HepG2 (cell line): Measurements from ENCODE around the gene DPH7. TPM values are rescaled to one million over a fixed set of nuclear protein-coding genes. Genes with fewer than 3 reads are reported as not detected.

Experiments used
- ATAC-seq: fragments of 200-7000 bp; cut with Tn5 transposase; 3 replicates; pipeline ENCODE4 v1.9.1; 2020; ENCODE audit warnings: mild to moderate bottlenecking, moderate library complexity
- BruUV-seq: library from RNA; stranded (reverse); fragments of 400-500 nt; replicated peaks from 2 replicates; lab custom pipeline; 2021; lab: Mats Ljungman, UMichigan
- CTCF ChIA-PET: fragments of 300-600 bp; formaldehyde crosslinking; extraction: SDS; loops from one replicate; lab custom pipeline; 2021; ENCODE audit warnings: low total read pairs, inconsistent platforms, low intra/inter-chr PET ratio; lab: Yijun Ruan, JAX
- POLR2A ChIA-PET: fragments of 350-600 bp; sonication (Branson Sonifier 250); formaldehyde crosslinking; loops from one replicate; lab custom pipeline; 2020; ENCODE audit warnings: antibody characterized with exemption, inconsistent platforms; lab: Yijun Ruan, JAX
- DNase-seq: peaks from one replicate; pipeline ENCODE4 v3.0.0-alpha.2; 2015; ENCODE audit warnings: low spot score
- FAIRE-seq: peaks from 3 replicates; lab custom pipeline; 2011; peaks lifted over from hg19 to GRCh38; lab: Jason Lieb, UNC
- H2AFZ ChIP-seq: one replicate; pipeline ENCODE4 v1.6.1; 2011; ENCODE audit warnings: low read length, inconsistent platforms
- H3K27ac ChIP-seq: fragments of 300-600 bp; 3 replicates; pipeline ENCODE4 v1.8.0; 2011; ENCODE audit warnings: mixed run types, mild to moderate bottlenecking, mixed read lengths, low read length, inconsistent platforms; ENCODE audit not compliant: insufficient read depth; ENCODE audit errors: extremely low read length
- H3K27me3 ChIP-seq, 2 experiments: fragments of 200-600 bp in 1 of 2; 2 replicates in 1 of 2; 3 replicates in 1 of 2; pipeline versions ENCODE4 v1.6.0 to v1.8.0; 2011; ENCODE audit warnings: low read length in 2 of 2, mild to moderate bottlenecking in 2 of 2, moderate library complexity in 2 of 2, inconsistent platforms in 1 of 2; ENCODE audit not compliant: insufficient read depth in 2 of 2, control insufficient read depth in 1 of 2
- H3K36me3 ChIP-seq, 2 experiments: fragments of 200-600 bp in 1 of 2; replicated peaks in 1 of 2; 2 replicates in 1 of 2; 3 replicates in 1 of 2; pipeline versions ENCODE4 v1.5.1 to v1.8.0; 2011; ENCODE audit warnings: low read length in 2 of 2, inconsistent platforms in 1 of 2; ENCODE audit not compliant: insufficient read depth in 2 of 2, control insufficient read depth in 1 of 2
- H3K4me1 ChIP-seq: 2 replicates; pipeline ENCODE4 v1.5.1; 2012; ENCODE audit warnings: low read length, inconsistent platforms; ENCODE audit not compliant: insufficient read depth
- H3K4me2 ChIP-seq: 2 replicates; pipeline ENCODE4 v1.6.0; 2011; ENCODE audit warnings: low read depth, low read length, inconsistent platforms
- H3K4me3 ChIP-seq, 3 experiments: fragments of 200-600 bp in 1 of 3; sonication (generic), shearing (Covaris generic) in 1 of 3; replicated peaks in 1 of 3; 2 replicates each; pipeline ENCODE4 v1.5.1; 2011 to 2016; ENCODE audit warnings: low read length in 3 of 3, inconsistent platforms in 2 of 3, low read depth in 2 of 3, mild to moderate bottlenecking in 2 of 3, control low read depth in 1 of 3, mixed read lengths in 1 of 3; ENCODE audit not compliant: insufficient read depth in 1 of 3
- H3K79me2 ChIP-seq: one replicate; pipeline ENCODE4 v1.6.1; 2011; ENCODE audit warnings: low read length, inconsistent platforms; ENCODE audit not compliant: insufficient read depth
- H3K9ac ChIP-seq: 2 replicates; pipeline ENCODE4 v1.6.0; 2011; ENCODE audit warnings: mild to moderate bottlenecking, low read depth, low read length, inconsistent platforms; ENCODE audit not compliant: insufficient read depth
- H3K9me3 ChIP-seq: 2 replicates; pipeline ENCODE4 v1.5.1; 2012; ENCODE audit warnings: mild to moderate bottlenecking, low read length
- H4K20me1 ChIP-seq: 2 replicates; pipeline ENCODE4 v1.6.0; 2011; ENCODE audit warnings: inconsistent platforms, mild to moderate bottlenecking, low read length, moderate library complexity; ENCODE audit not compliant: insufficient read depth
- CEBPB ChIP-seq: IDR thresholded peaks from 2 replicates; pipeline ENCODE4 v1.6.1; 2011; ENCODE audit warnings: low read depth, low read length, improper control_type of control experiment, borderline replicate concordance
- CEBPG ChIP-seq: IDR thresholded peaks from 2 replicates; pipeline ENCODE4 v1.6.1; 2016
- KDM6A ChIP-seq: IDR thresholded peaks from 2 replicates; pipeline ENCODE4 v1.6.1; 2016; ENCODE audit warnings: low read depth
- KMT2A ChIP-seq: sonication (generic); formaldehyde crosslinking; IDR thresholded peaks from 2 replicates; pipeline ENCODE4 v1.4.0; 2020; ENCODE audit warnings: missing genetic modification reagents
- KMT2B ChIP-seq: IDR thresholded peaks from 2 replicates; pipeline ENCODE4 v1.6.1; 2016; ENCODE audit warnings: missing genetic modification reagents, missing compliant biosample characterization
- MXD4 ChIP-seq: IDR thresholded peaks from 2 replicates; pipeline ENCODE4 v1.6.1; 2016; ENCODE audit warnings: mild to moderate bottlenecking, missing biosample characterization, missing genetic modification reagents
- NFE2 ChIP-seq: sonication (generic); formaldehyde crosslinking; IDR thresholded peaks from 2 replicates; pipeline ENCODE4 v1.4.0; 2020; ENCODE audit warnings: missing genetic modification reagents
- NFKBIZ ChIP-seq: IDR thresholded peaks from 2 replicates; pipeline ENCODE4 v1.6.1; 2018; ENCODE audit warnings: missing genetic modification reagents, missing compliant biosample characterization
- PAF1 ChIP-seq: IDR thresholded peaks from 2 replicates; pipeline ENCODE4 v1.6.1; 2016; ENCODE audit warnings: missing genetic modification reagents, missing compliant biosample characterization
- SMAD9 ChIP-seq: sonication (generic); formaldehyde crosslinking; IDR thresholded peaks from 2 replicates; pipeline ENCODE4 v1.5.1; 2020; ENCODE audit warnings: mild to moderate bottlenecking, missing genetic modification reagents
- SMC3 ChIP-seq: IDR thresholded peaks from 2 replicates; pipeline ENCODE4 v1.6.1; 2011; ENCODE audit warnings: low read length, improper control_type of control experiment
- STAG1 ChIP-seq: sonication (generic); formaldehyde crosslinking; IDR thresholded peaks from 2 replicates; pipeline ENCODE4 v1.4.0; 2020; ENCODE audit warnings: missing genetic modification reagents
- ZBTB7B ChIP-seq: sonication (generic); formaldehyde crosslinking; IDR thresholded peaks from 2 replicates; pipeline ENCODE4 v1.4.0; 2020; ENCODE audit warnings: missing genetic modification reagents
- ZNF143 ChIP-seq: sonication (generic); formaldehyde crosslinking; IDR thresholded peaks from 2 replicates; pipeline ENCODE4 v1.4.0; 2020; ENCODE audit warnings: missing genetic modification reagents
- ZNF225 ChIP-seq: sonication (generic); formaldehyde crosslinking; IDR thresholded peaks from 2 replicates; pipeline ENCODE4 v1.4.0; 2020; ENCODE audit warnings: mild to moderate bottlenecking, missing genetic modification reagents
- ZNF3 ChIP-seq: IDR thresholded peaks from 2 replicates; pipeline ENCODE4 v1.7.0; 2017; ENCODE audit warnings: inconsistent platforms
- ZNF350 ChIP-seq: sonication (generic); formaldehyde crosslinking; IDR thresholded peaks from 2 replicates; pipeline ENCODE4 v1.4.0; 2020; ENCODE audit warnings: mild to moderate bottlenecking, low read depth, missing genetic modification reagents, borderline replicate concordance
- ZNF7 ChIP-seq: IDR thresholded peaks from 2 replicates; pipeline ENCODE4 v1.6.1; 2016; ENCODE audit warnings: missing biosample characterization, missing genetic modification reagents
- ZNF746 ChIP-seq: sonication (generic); formaldehyde crosslinking; IDR thresholded peaks from 2 replicates; pipeline ENCODE4 v1.8.0; 2022; ENCODE audit warnings: mild to moderate bottlenecking, missing genetic modification reagents
- ZNF747 ChIP-seq: sonication (generic); formaldehyde crosslinking; IDR thresholded peaks from 2 replicates; pipeline ENCODE4 v1.8.1; 2023; ENCODE audit warnings: missing genetic modification reagents, mild to moderate bottlenecking, borderline replicate concordance
- ZNF891 ChIP-seq: sonication (generic); formaldehyde crosslinking; IDR thresholded peaks from 2 replicates; pipeline ENCODE4 v1.5.0; 2020; ENCODE audit warnings: mild to moderate bottlenecking, missing genetic modification reagents
- WGBS: methylation state at CpG from one replicate; pipeline ENCODE4 v1.1.6; 2017; ENCODE audit warnings: low lambda C conversion rate; 5-methylcytosine and 5-hydroxymethylcytosine counted together
- in situ Hi-C: cut with HindIII; loops from 2 replicates; pipeline ENCODE4 v1.10.0; 2017; ENCODE audit warnings: low pct_unique_long_range_greater_than_20kb; ENCODE audit not compliant: extremely low pct_ligation_motif_present
- intact Hi-C: fragments of 100-400 bp; cut with micrococcal nuclease; formaldehyde crosslinking; loops from one replicate; pipeline ENCODE4 v1.10.0; 2022; ENCODE audit not compliant: unreplicated experiment
- polyA plus RNA-seq, 8 experiments: library from polyadenylated mRNA; depleted of rRNA in 3 of 8; stranded (reverse) in 7 of 8; unstranded in 1 of 8; fragments of >200 nt; fragmentation: Illumina TruSeq in 4 of 8; extraction: Trizol in 4 of 8; gene quantifications; 2 replicates each; pipeline versions ENCODE4 v1.2.1 to v1.2.3, GENCODE V29; 2011 to 2016; ENCODE audit warnings: low read depth in 4 of 8, missing spikeins in 1 of 8, mixed read lengths in 1 of 8; ENCODE audit not compliant: insufficient read depth in 1 of 8
- total RNA-seq, 5 experiments: library from RNA; depleted of rRNA; stranded (reverse); fragments of >200 nt; fragmentation: Illumina TruSeq; extraction: Trizol; gene quantifications; 2 replicates each; pipeline ENCODE4 v1.2.3, GENCODE V29; 2016; ENCODE audit warnings: low read depth in 1 of 5
- TF ChIP-seq, protein P1 (sequence below): sonication (generic); formaldehyde crosslinking; IDR thresholded peaks from 2 replicates; pipeline ENCODE4 v1.5.1; 2020; ENCODE audit warnings: mild to moderate bottlenecking, missing genetic modification reagents, moderate library complexity
- TF ChIP-seq, protein P2 (sequence below): sonication (generic); formaldehyde crosslinking; IDR thresholded peaks from 2 replicates; pipeline ENCODE4 v1.5.0; 2020; ENCODE audit warnings: missing genetic modification reagents
- TF ChIP-seq, protein P3 (sequence below), 2 experiments: fragments of 450-650 bp in 1 of 2; sonication (generic) in 1 of 2; formaldehyde crosslinking; IDR thresholded peaks; 2 replicates each; pipeline versions ENCODE4 v1.5.0 to v1.8.0; 2020 to 2022; ENCODE audit warnings: mild to moderate bottlenecking in 1 of 2, missing genetic modification reagents in 1 of 2

DPH7 gene
- total and polyA plus RNA-seq, 2 of the 13 experiments (the other 11 are each of a cell fraction or from before 2014, with no cell fraction given), result 27.6 to 31.6 TPM

DNA sequence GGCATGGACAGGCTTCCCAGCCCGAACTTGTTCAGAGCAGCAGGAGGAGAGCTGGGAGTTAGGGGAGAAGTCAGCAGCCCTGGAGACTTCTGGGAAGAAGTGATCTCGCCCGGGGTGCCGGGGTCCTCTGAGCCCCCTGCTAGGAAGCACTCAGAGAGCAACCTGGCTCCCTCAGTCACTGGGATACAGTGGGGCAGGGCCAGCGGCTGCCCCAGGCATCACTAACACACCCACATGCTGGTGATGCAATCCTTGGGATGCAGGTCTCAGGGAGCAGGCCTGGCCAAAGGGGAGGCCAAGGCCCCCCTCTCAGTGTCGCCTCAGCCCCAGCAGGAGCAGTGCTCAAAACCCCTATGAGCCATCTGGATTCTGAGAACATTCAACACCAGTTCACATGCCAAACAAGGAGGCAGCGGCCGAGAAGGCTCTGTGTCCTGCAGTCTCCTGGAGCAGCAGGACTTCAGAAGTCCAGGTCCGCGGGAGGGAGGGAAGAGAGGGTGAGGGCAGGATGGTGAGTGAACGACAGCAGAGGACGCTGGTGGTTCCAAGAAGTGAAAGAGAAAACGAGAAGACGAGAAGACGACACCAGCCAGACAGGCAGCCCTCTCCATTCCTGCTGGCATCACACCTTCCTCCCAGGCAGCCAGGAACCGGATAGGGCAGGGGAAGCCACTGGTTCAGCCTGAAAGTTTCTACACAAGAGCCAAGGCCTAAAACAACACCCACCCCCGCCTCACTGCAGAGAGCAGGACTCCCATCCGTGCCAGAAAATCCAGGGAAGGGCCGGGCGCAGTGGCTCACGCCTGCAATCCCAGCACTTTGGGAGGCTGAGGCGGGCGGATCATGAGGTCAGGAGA lies 30.8 kb downstream of the DPH7 start:
- H3K27me3 ChIP-seq, result peaks cover 0 to 2% of the 10 kb centered on the region in 2 experiments; a peak in 2 of 5 replicates
- ChIA-PET CTCF (no interaction called here), POLR2A (no interaction called here)
- no peaks in the 10 kb centered on the region for H3K36me3 ChIP-seq
- H3K79me2 ChIP-seq, result peaks cover 2% of the 10 kb centered on the region
- H3K4me3 ChIP-seq, result no peak overlapping the region
- no peak overlapping the region for H2AFZ ChIP-seq
- WGBS, result 81% methylated on average over 18 of the region's 23 CpGs
- H3K27ac ChIP-seq, result no peak overlapping the region
- in situ Hi-C loops (no loop called here), intact Hi-C loops (no loop called here)
- ATAC-seq, result no peak
- no peak for FAIRE-seq
- peaks cover 10% of the 10 kb centered on the region; the same call in 1 of the 2 replicates for H3K9me3 ChIP-seq
- H3K4me1 ChIP-seq, result peaks cover 17% of the 10 kb centered on the region
- BruUV-seq, result no TSS peak
- peaks cover 4% of the 10 kb centered on the region; the same call in 1 of the 2 replicates for H4K20me1 ChIP-seq
- no peak for TF ChIP-seq SMAD9 (CRISPR knock-in tag)
- no peak for TF ChIP-seq ZNF143 (CRISPR knock-in tag)
- TF ChIP-seq ZNF3, result no peak
- TF ChIP-seq, protein P1, sequence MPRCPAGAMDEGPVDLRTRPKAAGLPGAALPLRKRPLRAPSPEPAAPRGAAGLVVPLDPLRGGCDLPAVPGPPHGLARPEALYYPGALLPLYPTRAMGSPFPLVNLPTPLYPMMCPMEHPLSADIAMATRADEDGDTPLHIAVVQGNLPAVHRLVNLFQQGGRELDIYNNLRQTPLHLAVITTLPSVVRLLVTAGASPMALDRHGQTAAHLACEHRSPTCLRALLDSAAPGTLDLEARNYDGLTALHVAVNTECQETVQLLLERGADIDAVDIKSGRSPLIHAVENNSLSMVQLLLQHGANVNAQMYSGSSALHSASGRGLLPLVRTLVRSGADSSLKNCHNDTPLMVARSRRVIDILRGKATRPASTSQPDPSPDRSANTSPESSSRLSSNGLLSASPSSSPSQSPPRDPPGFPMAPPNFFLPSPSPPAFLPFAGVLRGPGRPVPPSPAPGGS (CRISPR knock-in tag), result no peak
- TF ChIP-seq ZNF891, result no peak
- TF ChIP-seq, protein P2, sequence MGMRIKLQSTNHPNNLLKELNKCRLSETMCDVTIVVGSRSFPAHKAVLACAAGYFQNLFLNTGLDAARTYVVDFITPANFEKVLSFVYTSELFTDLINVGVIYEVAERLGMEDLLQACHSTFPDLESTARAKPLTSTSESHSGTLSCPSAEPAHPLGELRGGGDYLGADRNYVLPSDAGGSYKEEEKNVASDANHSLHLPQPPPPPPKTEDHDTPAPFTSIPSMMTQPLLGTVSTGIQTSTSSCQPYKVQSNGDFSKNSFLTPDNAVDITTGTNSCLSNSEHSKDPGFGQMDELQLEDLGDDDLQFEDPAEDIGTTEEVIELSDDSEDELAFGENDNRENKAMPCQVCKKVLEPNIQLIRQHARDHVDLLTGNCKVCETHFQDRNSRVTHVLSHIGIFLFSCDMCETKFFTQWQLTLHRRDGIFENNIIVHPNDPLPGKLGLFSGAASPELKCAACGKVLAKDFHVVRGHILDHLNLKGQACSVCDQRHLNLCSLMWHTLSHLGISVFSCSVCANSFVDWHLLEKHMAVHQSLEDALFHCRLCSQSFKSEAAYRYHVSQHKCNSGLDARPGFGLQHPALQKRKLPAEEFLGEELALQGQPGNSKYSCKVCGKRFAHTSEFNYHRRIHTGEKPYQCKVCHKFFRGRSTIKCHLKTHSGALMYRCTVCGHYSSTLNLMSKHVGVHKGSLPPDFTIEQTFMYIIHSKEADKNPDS (CRISPR knock-in tag), result no peak
- TF ChIP-seq KMT2A (CRISPR knock-in tag), result no peak
- no peak for TF ChIP-seq ZNF747 (CRISPR knock-in tag)
- no peak for TF ChIP-seq ZNF7 (CRISPR knock-in tag)
- TF ChIP-seq ZNF225, result no peak
- TF ChIP-seq NFKBIZ (CRISPR knock-in tag), result no peak
- no peak for TF ChIP-seq ZNF350 (CRISPR knock-in tag)
- no peak for TF ChIP-seq STAG1
- no peak for TF ChIP-seq KDM6A
- TF ChIP-seq CEBPG (CRISPR knock-in tag), result 0 out of 2 replicates have a peak, but pooled peaks have one; percentile 11
- no peak for TF ChIP-seq NFE2 (CRISPR knock-in tag)
- no peak for TF ChIP-seq MXD4 (CRISPR knock-in tag)
- TF ChIP-seq, protein P3, sequence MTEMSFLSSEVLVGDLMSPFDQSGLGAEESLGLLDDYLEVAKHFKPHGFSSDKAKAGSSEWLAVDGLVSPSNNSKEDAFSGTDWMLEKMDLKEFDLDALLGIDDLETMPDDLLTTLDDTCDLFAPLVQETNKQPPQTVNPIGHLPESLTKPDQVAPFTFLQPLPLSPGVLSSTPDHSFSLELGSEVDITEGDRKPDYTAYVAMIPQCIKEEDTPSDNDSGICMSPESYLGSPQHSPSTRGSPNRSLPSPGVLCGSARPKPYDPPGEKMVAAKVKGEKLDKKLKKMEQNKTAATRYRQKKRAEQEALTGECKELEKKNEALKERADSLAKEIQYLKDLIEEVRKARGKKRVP (CRISPR knock-in tag; IDR thresholded peaks at IDR 0.05), result 0 out of 4 replicates have a peak, but pooled peaks of 1 of the 2 experiments have one; percentile 18
- no peak for TF ChIP-seq PAF1 (CRISPR knock-in tag)
- TF ChIP-seq KMT2B (CRISPR knock-in tag), result no peak
- no peak for TF ChIP-seq ZNF746 (CRISPR knock-in tag)
- no peak for TF ChIP-seq ZBTB7B (CRISPR knock-in tag)
- no peak for TF ChIP-seq SMC3
- peak; percentile 54; the same call in 1 of the 2 replicates for TF ChIP-seq CEBPB
- TF ChIP-seq, all 625 proteins: peak for 3
- H3K9ac ChIP-seq, result no peak overlapping the region
- DNase-seq, result no peak
- no peak overlapping the region for H3K4me2 ChIP-seq
